KMS-11 (cell line): ENCODE measurements around the gene CBX3.
"Not testable (repeated sequence)": the region's sequence is repeated elsewhere in the genome, so short reads cannot be mapped to it uniquely, and the experiment has no call there.

Experiments used
- H2AFZ ChIP-seq: fragments of 200-600 bp; sonication (generic); 2 replicates; pipeline ENCODE4 v1.6.1; 2016; ENCODE audit warnings: antibody characterized with exemption, mixed run types, low read depth
- H3K27ac ChIP-seq: fragments of 200-600 bp; sonication (generic); 2 replicates; pipeline ENCODE4 v1.6.1; 2016; ENCODE audit warnings: mild to moderate bottlenecking, mixed run types
- H3K27me3 ChIP-seq: fragments of 200-600 bp; sonication (generic); 2 replicates; pipeline ENCODE4 v1.6.1; 2017; ENCODE audit warnings: mild to moderate bottlenecking, low read depth, mixed run types, moderate library complexity; ENCODE audit not compliant: insufficient read depth
- H3K36me3 ChIP-seq: fragments of 200-600 bp; sonication (generic); 2 replicates; pipeline ENCODE4 v1.6.1; 2017; ENCODE audit warnings: mild to moderate bottlenecking, mixed run types; ENCODE audit not compliant: insufficient read depth
- H3K4me1 ChIP-seq: fragments of 200-600 bp; sonication (generic); 2 replicates; pipeline ENCODE4 v1.6.1; 2016; ENCODE audit warnings: mild to moderate bottlenecking, low read depth, mixed run types; ENCODE audit not compliant: poor library complexity, severe bottlenecking
- H3K4me2 ChIP-seq: fragments of 200-600 bp; sonication (generic); 2 replicates; pipeline ENCODE4 v1.7.0; 2016; ENCODE audit warnings: mild to moderate bottlenecking, mixed run types
- H3K4me3 ChIP-seq: fragments of 200-600 bp; sonication (generic); IDR thresholded peaks from 2 replicates; pipeline ENCODE4 v1.6.1; 2017; ENCODE audit warnings: low read depth, low read length, mixed read lengths; ENCODE audit not compliant: insufficient read depth
- H3K79me2 ChIP-seq: fragments of 200-600 bp; sonication (generic); 2 replicates; pipeline ENCODE4 v1.6.1; 2016; ENCODE audit warnings: low read depth, mixed run types; ENCODE audit not compliant: insufficient read depth
- H3K9ac ChIP-seq: fragments of 200-600 bp; sonication (generic); 2 replicates; pipeline ENCODE4 v1.6.1; 2016; ENCODE audit warnings: mild to moderate bottlenecking, mixed run types
- H4K20me1 ChIP-seq: fragments of 200-600 bp; sonication (generic); 2 replicates; pipeline ENCODE4 v1.6.1; 2016; ENCODE audit warnings: mild to moderate bottlenecking, mixed run types; ENCODE audit not compliant: insufficient read depth
- TF ChIP-seq, protein P1 (sequence below): fragments of 200-600 bp; sonication (generic); conservative IDR thresholded peaks from 2 replicates; pipeline ENCODE4 v1.6.1; 2017; ENCODE audit warnings: low read depth, mild to moderate bottlenecking, antibody characterized with exemption, low read length, moderate library complexity, mixed read lengths

CBX3 gene

GRCh38 chr7:26191233-26191973, 10.1 kb upstream of the CBX3 start:
- Histone ChIP-seq H3K36me3 (peaks cover 57% of the 10 kb centered on the region), H2AFZ (no peak overlapping the region)

DNA sequence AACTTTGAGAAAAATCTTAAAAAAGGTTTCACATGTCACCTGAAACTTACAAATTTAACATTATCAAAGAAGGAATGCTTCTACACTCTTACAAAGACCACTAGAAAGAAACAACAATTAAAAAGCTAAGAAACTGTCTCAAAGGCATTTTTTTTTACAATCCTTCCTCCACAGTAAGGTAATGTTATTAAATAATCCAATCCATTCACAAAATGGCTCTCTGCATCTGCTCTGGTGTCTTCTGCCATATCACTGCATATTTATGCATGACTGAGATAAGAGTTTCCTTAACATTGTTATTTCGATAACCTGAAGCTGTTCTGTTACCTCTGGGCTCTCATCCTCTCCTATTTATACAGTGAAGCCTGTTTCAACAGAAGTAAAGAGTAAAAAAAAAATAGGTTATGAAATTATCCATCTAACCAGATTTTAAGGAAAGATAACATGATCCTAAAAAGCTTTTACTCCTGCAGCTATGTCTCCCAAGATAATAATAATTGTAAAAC, 9.5 kb upstream of the CBX3 start:
- Histone ChIP-seq H3K4me2 (no peak overlapping the region; the same call in 1 of the 2 replicates), H3K36me3 (peaks cover 63% of the 10 kb centered on the region), H4K20me1 (peaks cover 95% of the 10 kb centered on the region), H3K27ac (peak overlapping the region; percentile 23; the same call in 1 of the 2 replicates), H3K4me3 (no peak overlapping the region), H2AFZ (no peak overlapping the region), H3K9ac (no peak overlapping the region; the same call in 1 of the 2 replicates), H3K4me1 (peaks cover 100% of the 10 kb centered on the region), H3K27me3 (no peaks in the 10 kb centered on the region), H3K79me2 (peaks cover 79% of the 10 kb centered on the region)
- TF ChIP-seq, protein P1, sequence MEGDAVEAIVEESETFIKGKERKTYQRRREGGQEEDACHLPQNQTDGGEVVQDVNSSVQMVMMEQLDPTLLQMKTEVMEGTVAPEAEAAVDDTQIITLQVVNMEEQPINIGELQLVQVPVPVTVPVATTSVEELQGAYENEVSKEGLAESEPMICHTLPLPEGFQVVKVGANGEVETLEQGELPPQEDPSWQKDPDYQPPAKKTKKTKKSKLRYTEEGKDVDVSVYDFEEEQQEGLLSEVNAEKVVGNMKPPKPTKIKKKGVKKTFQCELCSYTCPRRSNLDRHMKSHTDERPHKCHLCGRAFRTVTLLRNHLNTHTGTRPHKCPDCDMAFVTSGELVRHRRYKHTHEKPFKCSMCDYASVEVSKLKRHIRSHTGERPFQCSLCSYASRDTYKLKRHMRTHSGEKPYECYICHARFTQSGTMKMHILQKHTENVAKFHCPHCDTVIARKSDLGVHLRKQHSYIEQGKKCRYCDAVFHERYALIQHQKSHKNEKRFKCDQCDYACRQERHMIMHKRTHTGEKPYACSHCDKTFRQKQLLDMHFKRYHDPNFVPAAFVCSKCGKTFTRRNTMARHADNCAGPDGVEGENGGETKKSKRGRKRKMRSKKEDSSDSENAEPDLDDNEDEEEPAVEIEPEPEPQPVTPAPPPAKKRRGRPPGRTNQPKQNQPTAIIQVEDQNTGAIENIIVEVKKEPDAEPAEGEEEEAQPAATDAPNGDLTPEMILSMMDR: no peak

More at GRCh38 chr7:26191233-26191973, 10.1 kb upstream of the CBX3 start:
- Histone ChIP-seq H3K4me2 (peak overlapping the region; percentile 1; the same call in 1 of the 2 replicates), H4K20me1 (peaks cover 95% of the 10 kb centered on the region), H3K4me3 (no peak overlapping the region), H3K27me3 (no peaks in the 10 kb centered on the region), H3K79me2 (peaks cover 72% of the 10 kb centered on the region), H3K9ac (peak overlapping the region; percentile 2; the same call in 1 of the 2 replicates), H3K4me1 (peaks cover 100% of the 10 kb centered on the region), H3K27ac (peak overlapping the region; percentile 23; the same call in 1 of the 2 replicates)
- TF ChIP-seq, protein P1: no peak

GRCh38 chr7:26192485-26193087, 9.0 kb upstream of the CBX3 start:
- H3K4me2 ChIP-seq: peak overlapping the region; percentile 4; the same call in 1 of the 2 replicates
- peaks cover 100% of the 10 kb centered on the region for H3K4me1 ChIP-seq
- TF ChIP-seq, protein P1: no peak
- no peak overlapping the region for H2AFZ ChIP-seq
- no peak overlapping the region for H3K4me3 ChIP-seq
- H3K27me3 ChIP-seq: no peaks in the 10 kb centered on the region
- peaks cover 84% of the 10 kb centered on the region for H3K79me2 ChIP-seq
- H3K9ac ChIP-seq: no peak overlapping the region; the same call in 1 of the 2 replicates
- H4K20me1 ChIP-seq: peaks cover 95% of the 10 kb centered on the region
- H3K36me3 ChIP-seq: peaks cover 69% of the 10 kb centered on the region
- peak overlapping the region; percentile 23; the same call in 1 of the 2 replicates for H3K27ac ChIP-seq

DNA sequence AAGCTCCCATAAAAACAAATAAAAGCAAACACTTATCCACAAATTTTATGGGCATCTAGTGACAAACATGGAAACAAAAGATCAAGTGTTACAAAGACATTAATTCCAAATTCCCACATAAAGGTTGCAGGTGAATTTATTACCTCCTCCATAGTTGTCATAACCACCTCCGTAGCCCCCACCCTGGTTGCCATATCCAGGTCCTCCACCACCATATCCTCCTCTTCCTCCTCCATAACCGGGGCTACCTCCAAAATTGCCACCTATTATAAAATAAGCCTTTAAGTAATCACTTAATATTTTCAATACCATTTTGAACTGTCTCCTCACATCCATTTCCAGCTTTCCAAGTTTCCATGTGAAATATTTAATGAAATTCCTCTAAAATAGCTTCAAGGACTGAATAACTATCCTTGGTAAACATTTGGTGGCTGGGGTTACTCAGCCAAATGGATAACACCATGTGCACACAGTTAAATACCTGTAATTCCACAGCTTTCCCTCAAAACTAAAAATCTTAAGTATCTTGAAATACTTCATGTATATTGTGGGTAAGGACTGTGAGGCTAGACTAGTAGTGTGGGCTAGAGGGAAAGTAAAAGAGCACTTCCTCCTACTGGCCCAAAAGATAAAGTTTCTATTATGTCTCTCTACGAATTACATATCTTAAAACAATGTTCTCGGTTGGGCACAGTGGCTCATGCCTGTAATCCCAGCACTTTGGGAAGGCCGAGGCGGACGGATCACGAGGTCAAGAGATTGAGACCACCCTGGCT, 7.9 kb upstream of the CBX3 start:
- Histone ChIP-seq H3K79me2 (peaks cover 95% of the 10 kb centered on the region), H4K20me1 (peaks cover 97% of the 10 kb centered on the region), H3K9ac (peak overlapping the region; percentile 0; the same call in 1 of the 2 replicates), H3K4me1 (peaks cover 94% of the 10 kb centered on the region), H2AFZ (no peak overlapping the region), H3K4me2 (peak overlapping the region; percentile 4; the same call in 1 of the 2 replicates), H3K4me3 (no peak overlapping the region), H3K36me3 (peaks cover 78% of the 10 kb centered on the region), H3K27ac (peak overlapping the region; percentile 23; the same call in 1 of the 2 replicates), H3K27me3 (no peaks in the 10 kb centered on the region)
- TF ChIP-seq, protein P1: no peak

- Histone ChIP-seq H3K36me3 (peaks cover 84% of the 10 kb centered on the region), H3K27ac (peak overlapping the region; percentile 94; the same call in 1 of the 2 replicates), H3K4me2 (peak overlapping the region; percentile 82), H4K20me1 (peaks cover 98% of the 10 kb centered on the region), H3K4me1 (peaks cover 82% of the 10 kb centered on the region), H3K79me2 (peaks cover 97% of the 10 kb centered on the region)
- H3K4me3 ChIP-seq, H3K9ac ChIP-seq, H3K27me3 ChIP-seq, H2AFZ ChIP-seq: not testable (repeated sequence)
Observed at GRCh38 chr7:26194764-26195163, 6.8 kb upstream of the CBX3 start.
